ENCODE data around the gene HDLBP.

Gene HDLBP

GRCh38 chr2:241263061-241263460, 52.4 kb downstream of the HDLBP start:
- Mint-ChIP-seq H3K27me3 (no peaks in the 10 kb centered on the region), H3K36me3 (peaks cover 17% of the 10 kb centered on the region), H3K9me3 (no peaks in the 10 kb centered on the region), H3K27ac (no peak overlapping the region), H3K4me1 (peaks cover 9% of the 10 kb centered on the region), H3K4me3 (no peak overlapping the region)

GRCh38 chr2:241261628-241262027, 53.8 kb downstream of the HDLBP start:
- Mint-ChIP-seq H3K27ac (no peak overlapping the region), H3K27me3 (no peaks in the 10 kb centered on the region), H3K4me3 (no peak overlapping the region), H3K4me1 (peaks cover 5% of the 10 kb centered on the region), H3K36me3 (peaks cover 20% of the 10 kb centered on the region), H3K9me3 (no peaks in the 10 kb centered on the region)

GRCh38 chr2:241260911-241261310, 54.6 kb downstream of the HDLBP start:
- no peak overlapping the region for H3K27ac Mint-ChIP-seq
- H3K4me1 Mint-ChIP-seq = peaks cover 5% of the 10 kb centered on the region
- no peaks in the 10 kb centered on the region for H3K9me3 Mint-ChIP-seq
- H3K36me3 Mint-ChIP-seq = peaks cover 20% of the 10 kb centered on the region
- H3K27me3 Mint-ChIP-seq = no peaks in the 10 kb centered on the region
- H3K4me3 Mint-ChIP-seq = no peak overlapping the region

GRCh38 chr2:241258505-241259280, 56.8 kb downstream of the HDLBP start:
- H3K27me3 Mint-ChIP-seq = no peaks in the 10 kb centered on the region
- H3K36me3 Mint-ChIP-seq = peaks cover 24% of the 10 kb centered on the region
- H3K4me1 Mint-ChIP-seq = peaks cover 5% of the 10 kb centered on the region
- H3K9me3 Mint-ChIP-seq = no peaks in the 10 kb centered on the region
- no peak overlapping the region for H3K4me3 Mint-ChIP-seq
- H3K27ac Mint-ChIP-seq = peak overlapping the region; percentile 8

- Mint-ChIP-seq H3K27me3 (no peaks in the 10 kb centered on the region), H3K9me3 (no peaks in the 10 kb centered on the region), H3K4me3 (no peak overlapping the region), H3K4me1 (peaks cover 5% of the 10 kb centered on the region), H3K36me3 (peaks cover 20% of the 10 kb centered on the region), H3K27ac (no peak overlapping the region)
Observed at GRCh38 chr2:241257419-241258032, 57.9 kb downstream of the HDLBP start.

GRCh38 chr2:241256168-241256545, 59.3 kb downstream of the HDLBP start:
- Mint-ChIP-seq H3K36me3 (peaks cover 18% of the 10 kb centered on the region), H3K4me3 (no peak overlapping the region), H3K27ac (no peak overlapping the region), H3K9me3 (no peaks in the 10 kb centered on the region), H3K27me3 (no peaks in the 10 kb centered on the region), H3K4me1 (peaks cover 5% of the 10 kb centered on the region)

- Mint-ChIP-seq H3K4me3 (no peak overlapping the region), H3K27me3 (no peaks in the 10 kb centered on the region), H3K36me3 (peaks cover 18% of the 10 kb centered on the region), H3K9me3 (no peaks in the 10 kb centered on the region), H3K27ac (no peak overlapping the region), H3K4me1 (peaks cover 5% of the 10 kb centered on the region)
Observed at GRCh38 chr2:241255542-241256167, 59.8 kb downstream of the HDLBP start.

- Mint-ChIP-seq H3K4me3 (no peak overlapping the region), H3K36me3 (peaks cover 16% of the 10 kb centered on the region), H3K27ac (no peak overlapping the region)
Observed at GRCh38 chr2:241254904-241255351, 60.5 kb downstream of the HDLBP start.

GRCh38 chr2:241252778-241253475, 62.5 kb downstream of the HDLBP start:
- no peaks in the 10 kb centered on the region for H3K9me3 Mint-ChIP-seq
- H3K27ac Mint-ChIP-seq = no peak overlapping the region
- H3K4me3 Mint-ChIP-seq = no peak overlapping the region
- no peaks in the 10 kb centered on the region for H3K27me3 Mint-ChIP-seq
- H3K4me1 Mint-ChIP-seq = no peaks in the 10 kb centered on the region
- peaks cover 21% of the 10 kb centered on the region for H3K36me3 Mint-ChIP-seq

More at GRCh38 chr2:241254904-241255351, 60.5 kb downstream of the HDLBP start:
- no peaks in the 10 kb centered on the region for H3K9me3 Mint-ChIP-seq
- peaks cover 5% of the 10 kb centered on the region for H3K4me1 Mint-ChIP-seq
- no peaks in the 10 kb centered on the region for H3K27me3 Mint-ChIP-seq

GRCh38 chr2:241249654-241250053, 65.8 kb downstream of the HDLBP start:
- H3K4me3 Mint-ChIP-seq = no peak overlapping the region
- no peaks in the 10 kb centered on the region for H3K9me3 Mint-ChIP-seq
- H3K4me1 Mint-ChIP-seq = no peaks in the 10 kb centered on the region
- H3K27ac Mint-ChIP-seq = no peak overlapping the region
- peaks cover 20% of the 10 kb centered on the region for H3K36me3 Mint-ChIP-seq
- H3K27me3 Mint-ChIP-seq = no peaks in the 10 kb centered on the region

- Mint-ChIP-seq H3K9me3 (no peaks in the 10 kb centered on the region), H3K27ac (no peak overlapping the region), H3K27me3 (no peaks in the 10 kb centered on the region), H3K36me3 (peaks cover 25% of the 10 kb centered on the region), H3K4me3 (no peak overlapping the region), H3K4me1 (no peaks in the 10 kb centered on the region)
Observed at GRCh38 chr2:241248897-241249296, 66.6 kb downstream of the HDLBP start.

- Mint-ChIP-seq H3K4me1 (no peaks in the 10 kb centered on the region), H3K9me3 (no peaks in the 10 kb centered on the region), H3K36me3 (peaks cover 27% of the 10 kb centered on the region), H3K27me3 (no peaks in the 10 kb centered on the region), H3K27ac (no peak overlapping the region), H3K4me3 (no peak overlapping the region)
Observed at GRCh38 chr2:241248289-241248688, 67.2 kb downstream of the HDLBP start.

- H3K4me3 Mint-ChIP-seq = no peak overlapping the region
- H3K27me3 Mint-ChIP-seq = no peaks in the 10 kb centered on the region
- peaks cover 37% of the 10 kb centered on the region for H3K36me3 Mint-ChIP-seq
- no peaks in the 10 kb centered on the region for H3K9me3 Mint-ChIP-seq
- H3K27ac Mint-ChIP-seq = peak overlapping the region; percentile 10
- no peaks in the 10 kb centered on the region for H3K4me1 Mint-ChIP-seq
Observed at GRCh38 chr2:241244368-241244767, 71.1 kb downstream of the HDLBP start.

GRCh38 chr2:241242306-241242705, 73.2 kb downstream of the HDLBP start:
- no peak overlapping the region for H3K4me3 Mint-ChIP-seq

GRCh38 chr2:241241669-241242068, 73.8 kb downstream of the HDLBP start:
- Mint-ChIP-seq H3K4me1 (no peaks in the 10 kb centered on the region), H3K27ac (no peak overlapping the region), H3K36me3 (peaks cover 38% of the 10 kb centered on the region), H3K27me3 (no peaks in the 10 kb centered on the region), H3K9me3 (no peaks in the 10 kb centered on the region), H3K4me3 (no peak overlapping the region)

More at GRCh38 chr2:241242306-241242705, 73.2 kb downstream of the HDLBP start:
- no peaks in the 10 kb centered on the region for H3K4me1 Mint-ChIP-seq
- no peaks in the 10 kb centered on the region for H3K27me3 Mint-ChIP-seq
- H3K27ac Mint-ChIP-seq = no peak overlapping the region
- peaks cover 36% of the 10 kb centered on the region for H3K36me3 Mint-ChIP-seq
- H3K9me3 Mint-ChIP-seq = no peaks in the 10 kb centered on the region

All from activated naive CD4-positive, alpha-beta T cell treated with anti-CD3 and anti-CD28 coated beads, Interleukin-2, amount 50 U/mL, for 24 hours (primary cell).